ENCODE measurements around the gene CERS2.

DNA sequence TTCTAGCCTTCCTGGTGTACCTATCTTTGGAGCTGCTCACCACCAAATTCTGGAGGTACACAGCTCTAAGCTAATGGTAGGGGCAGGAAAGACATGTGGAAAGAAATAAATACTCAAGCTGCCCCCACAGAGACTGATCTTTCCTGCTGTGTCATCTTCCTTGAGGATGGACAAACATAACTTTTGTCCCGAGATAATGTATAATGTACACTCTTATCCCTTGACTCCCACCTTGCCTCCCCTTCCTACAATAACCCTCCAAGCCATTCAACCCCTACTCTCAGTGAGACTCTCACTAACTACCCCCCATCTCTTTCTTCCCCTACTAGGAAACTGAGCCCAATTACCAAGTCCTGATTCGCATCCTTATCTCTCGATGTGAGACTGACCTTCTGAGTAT is 19.6 kb upstream of the CERS2 start:
- no peak for TF ChIP-seq TEAD4 (IDR thresholded peaks at IDR 0.05)
- TF ChIP-seq, protein P1, sequence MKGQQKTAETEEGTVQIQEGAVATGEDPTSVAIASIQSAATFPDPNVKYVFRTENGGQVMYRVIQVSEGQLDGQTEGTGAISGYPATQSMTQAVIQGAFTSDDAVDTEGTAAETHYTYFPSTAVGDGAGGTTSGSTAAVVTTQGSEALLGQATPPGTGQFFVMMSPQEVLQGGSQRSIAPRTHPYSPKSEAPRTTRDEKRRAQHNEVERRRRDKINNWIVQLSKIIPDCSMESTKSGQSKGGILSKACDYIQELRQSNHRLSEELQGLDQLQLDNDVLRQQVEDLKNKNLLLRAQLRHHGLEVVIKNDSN (IDR thresholded peaks at IDR 0.05), result no peak
- no peak for TF ChIP-seq NFIC (IDR thresholded peaks at IDR 0.05)
- TF ChIP-seq FOXM1 (IDR thresholded peaks at IDR 0.05; ENCODE audit: borderline replicate concordance, low read depth), result no peak
- TF ChIP-seq, protein P2, sequence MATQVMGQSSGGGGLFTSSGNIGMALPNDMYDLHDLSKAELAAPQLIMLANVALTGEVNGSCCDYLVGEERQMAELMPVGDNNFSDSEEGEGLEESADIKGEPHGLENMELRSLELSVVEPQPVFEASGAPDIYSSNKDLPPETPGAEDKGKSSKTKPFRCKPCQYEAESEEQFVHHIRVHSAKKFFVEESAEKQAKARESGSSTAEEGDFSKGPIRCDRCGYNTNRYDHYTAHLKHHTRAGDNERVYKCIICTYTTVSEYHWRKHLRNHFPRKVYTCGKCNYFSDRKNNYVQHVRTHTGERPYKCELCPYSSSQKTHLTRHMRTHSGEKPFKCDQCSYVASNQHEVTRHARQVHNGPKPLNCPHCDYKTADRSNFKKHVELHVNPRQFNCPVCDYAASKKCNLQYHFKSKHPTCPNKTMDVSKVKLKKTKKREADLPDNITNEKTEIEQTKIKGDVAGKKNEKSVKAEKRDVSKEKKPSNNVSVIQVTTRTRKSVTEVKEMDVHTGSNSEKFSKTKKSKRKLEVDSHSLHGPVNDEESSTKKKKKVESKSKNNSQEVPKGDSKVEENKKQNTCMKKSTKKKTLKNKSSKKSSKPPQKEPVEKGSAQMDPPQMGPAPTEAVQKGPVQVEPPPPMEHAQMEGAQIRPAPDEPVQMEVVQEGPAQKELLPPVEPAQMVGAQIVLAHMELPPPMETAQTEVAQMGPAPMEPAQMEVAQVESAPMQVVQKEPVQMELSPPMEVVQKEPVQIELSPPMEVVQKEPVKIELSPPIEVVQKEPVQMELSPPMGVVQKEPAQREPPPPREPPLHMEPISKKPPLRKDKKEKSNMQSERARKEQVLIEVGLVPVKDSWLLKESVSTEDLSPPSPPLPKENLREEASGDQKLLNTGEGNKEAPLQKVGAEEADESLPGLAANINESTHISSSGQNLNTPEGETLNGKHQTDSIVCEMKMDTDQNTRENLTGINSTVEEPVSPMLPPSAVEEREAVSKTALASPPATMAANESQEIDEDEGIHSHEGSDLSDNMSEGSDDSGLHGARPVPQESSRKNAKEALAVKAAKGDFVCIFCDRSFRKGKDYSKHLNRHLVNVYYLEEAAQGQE (IDR thresholded peaks at IDR 0.05; ENCODE audit: low read depth), result no peak
- TF ChIP-seq EGR1 (IDR thresholded peaks at IDR 0.05), result no peak
- TF ChIP-seq TAF1 (IDR thresholded peaks at IDR 0.05; ENCODE audit: low read depth), result no peak
- TF ChIP-seq ZBTB7A (IDR thresholded peaks at IDR 0.05; ENCODE audit: low read depth), result no peak
- TF ChIP-seq CEBPB (IDR thresholded peaks at IDR 0.05), result no peak
- TF ChIP-seq EP300 (IDR thresholded peaks at IDR 0.05; ENCODE audit: borderline replicate concordance), result no peak
- TF ChIP-seq TCF12 (IDR thresholded peaks at IDR 0.05; ENCODE audit: low read depth), result no peak
- no peak for TF ChIP-seq YY1 (IDR thresholded peaks at IDR 0.05; ENCODE audit: low read depth)
- TF ChIP-seq, protein P3, sequence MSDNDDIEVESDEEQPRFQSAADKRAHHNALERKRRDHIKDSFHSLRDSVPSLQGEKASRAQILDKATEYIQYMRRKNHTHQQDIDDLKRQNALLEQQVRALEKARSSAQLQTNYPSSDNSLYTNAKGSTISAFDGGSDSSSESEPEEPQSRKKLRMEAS (IDR thresholded peaks at IDR 0.05), result no peak
